Brain microvascular endothelial cell (primary cell): ENCODE results near the gene NR2F6.
A peak's percentile ranks its signal among the peaks of the same experiment; 100 is the strongest.

Source experiments
- DNase-seq: peaks from one replicate; pipeline ENCODE4 v3.0.0-alpha.2; 2020
- H3K27ac ChIP-seq: fragments of 250-450 bp; sonication (Bioruptor Pico); 2 replicates; pipeline ENCODE4 v1.5.1; 2020; ENCODE audit warnings: mild to moderate bottlenecking, moderate library complexity
- H3K27me3 ChIP-seq: fragments of 250-450 bp; sonication (Bioruptor Pico); replicated peaks from 2 replicates; pipeline ENCODE4 v1.5.1; 2020; ENCODE audit warnings: mild to moderate bottlenecking
- H3K36me3 ChIP-seq: fragments of 250-450 bp; sonication (Bioruptor Pico); replicated peaks from 2 replicates; pipeline ENCODE4 v1.5.1; 2020; ENCODE audit warnings: mild to moderate bottlenecking
- H3K4me3 ChIP-seq: 2 replicates; pipeline ENCODE4 v1.5.1; 2011; ENCODE audit warnings: low read depth, mild to moderate bottlenecking, control low read depth, low read length, moderate library complexity
- in situ Hi-C: cut with HindIII; loops from 2 replicates; pipeline ENCODE4 v1.10.0; 2017; ENCODE audit warnings: low sequenced_read_pairs, low pct_ligation_motif_present
- TF ChIP-seq, protein P1 (sequence below): IDR thresholded peaks from 2 replicates; pipeline ENCODE4 v1.5.1; 2011; ENCODE audit warnings: low read depth, mild to moderate bottlenecking, moderate library complexity, low read length, control low read depth, inconsistent platforms; ENCODE audit errors: missing control alignments

Gene NR2F6

GRCh38 chr19:17245535-17245984 lies at the start of gene NR2F6:
TSS of gene NR2F6 (minus strand) at chr19:17245919. CDS start at chr19:17245220, 699 bp downstream.
- in situ Hi-C loops = no loop called here
- Histone ChIP-seq H3K27me3 (no peaks in the 10 kb centered on the region), H3K4me3 (peak within 1 kb of the TSS; percentile 76), H3K36me3 (no peaks in the 10 kb centered on the region), H3K27ac (no peak within 1 kb of the TSS)
- no peak for DNase-seq
- TF ChIP-seq, protein P1, sequence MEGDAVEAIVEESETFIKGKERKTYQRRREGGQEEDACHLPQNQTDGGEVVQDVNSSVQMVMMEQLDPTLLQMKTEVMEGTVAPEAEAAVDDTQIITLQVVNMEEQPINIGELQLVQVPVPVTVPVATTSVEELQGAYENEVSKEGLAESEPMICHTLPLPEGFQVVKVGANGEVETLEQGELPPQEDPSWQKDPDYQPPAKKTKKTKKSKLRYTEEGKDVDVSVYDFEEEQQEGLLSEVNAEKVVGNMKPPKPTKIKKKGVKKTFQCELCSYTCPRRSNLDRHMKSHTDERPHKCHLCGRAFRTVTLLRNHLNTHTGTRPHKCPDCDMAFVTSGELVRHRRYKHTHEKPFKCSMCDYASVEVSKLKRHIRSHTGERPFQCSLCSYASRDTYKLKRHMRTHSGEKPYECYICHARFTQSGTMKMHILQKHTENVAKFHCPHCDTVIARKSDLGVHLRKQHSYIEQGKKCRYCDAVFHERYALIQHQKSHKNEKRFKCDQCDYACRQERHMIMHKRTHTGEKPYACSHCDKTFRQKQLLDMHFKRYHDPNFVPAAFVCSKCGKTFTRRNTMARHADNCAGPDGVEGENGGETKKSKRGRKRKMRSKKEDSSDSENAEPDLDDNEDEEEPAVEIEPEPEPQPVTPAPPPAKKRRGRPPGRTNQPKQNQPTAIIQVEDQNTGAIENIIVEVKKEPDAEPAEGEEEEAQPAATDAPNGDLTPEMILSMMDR = no peak

GRCh38 chr19:17294051-17294891 lies 48.6 kb upstream of the NR2F6 start:
- H3K4me3 ChIP-seq = no peak overlapping the region
- no peak for DNase-seq
- in situ Hi-C loops = no loop called here
- TF ChIP-seq, protein P1 = no peak
- no peak overlapping the region for H3K27ac ChIP-seq
- H3K36me3 ChIP-seq = no peaks in the 10 kb centered on the region
- no peaks in the 10 kb centered on the region for H3K27me3 ChIP-seq

- in situ Hi-C loops = no loop called here
- no peak overlapping the region for H3K4me3 ChIP-seq
- H3K36me3 ChIP-seq = no peaks in the 10 kb centered on the region
- DNase-seq = no peak
- TF ChIP-seq, protein P1 = no peak
- H3K27ac ChIP-seq = no peak overlapping the region
- H3K27me3 ChIP-seq = no peaks in the 10 kb centered on the region
Observed at GRCh38 chr19:17293605-17294004, 47.9 kb upstream of the NR2F6 start.

GRCh38 chr19:17292301-17293074 lies 46.8 kb upstream of the NR2F6 start:
- Histone ChIP-seq H3K27ac (no peak overlapping the region), H3K27me3 (no peaks in the 10 kb centered on the region), H3K36me3 (no peaks in the 10 kb centered on the region), H3K4me3 (peak overlapping the region; percentile 71)
- in situ Hi-C loops = no loop called here
- TF ChIP-seq, protein P1 = peak; percentile 90
- DNase-seq = peak; percentile 88

- DNase-seq = peak; percentile 88
- Histone ChIP-seq H3K4me3 (peak overlapping the region; percentile 20), H3K27ac (no peak overlapping the region), H3K27me3 (no peaks in the 10 kb centered on the region), H3K36me3 (no peaks in the 10 kb centered on the region)
- in situ Hi-C loops = no loop called here
- TF ChIP-seq, protein P1 = no peak
Observed at GRCh38 chr19:17289489-17289888, 43.8 kb upstream of the NR2F6 start.
